Posterior cingulate gyrus (tissue), 11 donors: ENCODE results near the gene TEX35.
"Not testable (repeated sequence)": the region's sequence is repeated elsewhere in the genome, so short reads cannot be mapped to it uniquely, and the experiment has no call there.

Experiments
- DNase-seq, 10 donors: peaks; one replicate each; pipeline versions ENCODE4 v3.0.0 to v3.0.0-alpha.2; 2020 to 2021; ENCODE audit warnings: mixed read lengths in 3 of 10
- intact Hi-C: fragments of 100-400 bp; cut with DNase I; formaldehyde crosslinking; loops from one replicate; pipeline ENCODE4 v1.15.1; 2023

The TEX35 gene

GRCh38 chr1:178493301-178493741 is 19.6 kb upstream of the TEX35 start:
- intact Hi-C loops, result no loop called here
- DNase-seq, result peak in 1 of 10 donors; percentile 55

DNA sequence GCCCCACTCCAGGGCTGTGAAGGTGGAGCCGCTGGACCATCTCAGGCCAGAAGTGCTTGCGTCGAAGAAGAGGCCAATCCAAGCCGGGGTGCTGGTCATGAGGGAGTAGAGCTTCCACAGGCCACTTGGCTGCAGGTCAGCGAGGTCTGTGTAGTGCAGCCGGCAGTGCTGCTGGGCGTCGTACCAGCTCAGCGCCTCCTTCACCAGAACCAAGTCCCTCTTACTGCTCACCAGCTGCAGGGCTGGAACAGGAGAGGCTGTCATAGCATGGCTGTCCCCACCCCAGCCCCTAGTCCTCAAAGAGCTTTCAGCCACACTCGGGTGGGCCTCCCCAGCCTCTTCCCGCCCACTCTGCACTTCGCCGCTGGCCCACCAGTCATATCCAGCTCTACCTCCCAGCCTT is 18.3 kb upstream of the TEX35 start:
- intact Hi-C loops, result no loop called here
- peak in 1 of 10 donors; percentile 61 for DNase-seq

DNA sequence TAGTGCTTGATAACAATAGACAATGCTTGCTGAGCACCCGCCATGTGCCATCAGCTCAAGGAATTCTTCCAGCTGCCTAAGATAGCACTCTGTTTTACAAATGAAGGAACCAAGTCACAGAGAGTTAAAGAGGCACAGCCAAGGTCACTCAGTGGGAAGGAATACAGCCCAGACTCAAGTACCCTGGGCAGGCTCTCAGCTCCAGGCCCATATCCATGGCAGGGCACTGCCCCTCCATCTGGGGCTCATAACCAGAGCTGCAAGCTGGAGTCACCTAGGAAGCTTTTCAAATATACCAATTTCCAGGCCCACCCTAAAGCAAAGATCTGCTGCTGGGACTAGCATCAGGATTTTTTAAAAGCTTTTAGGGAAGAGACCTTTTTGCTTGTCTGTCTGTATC is 17.8 kb upstream of the TEX35 start:
- intact Hi-C loops, result no loop called here

GRCh38 chr1:178495741-178496409 is 17.0 kb upstream of the TEX35 start:
- DNase-seq, result peak in 1 of 10 donors; percentile 58
- intact Hi-C loops, result no loop called here

More for the DNA sequence above, 17.8 kb upstream of the TEX35 start:
- peak in 1 of 10 donors; percentile 62 for DNase-seq

DNA sequence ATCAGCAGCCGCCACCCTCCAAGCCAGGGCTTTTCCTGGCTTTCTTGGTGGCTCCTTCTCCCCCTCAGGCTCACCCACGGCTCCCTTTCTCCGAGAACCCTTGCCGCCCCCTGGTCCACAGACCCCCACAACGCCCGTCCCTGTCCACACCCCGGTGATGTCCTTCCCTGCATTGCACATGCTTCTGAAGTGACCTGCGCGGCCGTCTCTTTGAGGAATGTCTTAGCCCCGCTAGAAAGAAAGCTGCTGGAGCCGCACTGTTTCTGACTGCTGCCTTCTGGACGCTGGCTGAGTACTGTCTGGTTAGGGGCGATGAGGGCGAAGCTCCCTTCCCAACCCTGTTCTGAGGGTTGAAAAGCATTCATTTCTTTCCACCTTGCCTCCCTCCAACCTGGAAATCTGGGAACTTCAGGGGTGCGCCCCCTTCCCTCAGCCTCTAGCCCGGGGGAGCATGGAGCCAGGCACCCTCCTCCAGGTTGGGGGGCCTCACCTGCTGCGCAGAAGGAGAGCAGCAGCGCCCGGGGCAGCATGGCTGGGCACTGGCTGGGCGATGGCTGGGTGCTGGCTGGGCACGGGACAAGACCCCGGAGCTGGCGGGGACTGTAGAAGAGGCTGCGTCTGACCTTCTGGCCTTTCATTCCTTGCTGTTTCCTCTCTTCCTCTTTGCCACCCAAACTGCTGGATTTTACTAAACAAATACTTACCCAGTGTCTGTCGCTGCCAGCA is 16.3 kb upstream of the TEX35 start, which contains the start of gene CLEC20A:
CLEC20A (minus strand) TSS at position 555 of the 726 bp plus-strand sequence; CDS start at position 530, 25 bp downstream.
- peak in 1 of 10 donors; percentile 78 for DNase-seq

GRCh38 chr1:178497903-178498478 is 14.9 kb upstream of the TEX35 start:
- peak in 1 of 10 donors; percentile 21 for DNase-seq
- intact Hi-C loops, result no loop called here

More for the DNA sequence above, 16.3 kb upstream of the TEX35 start, which contains the start of gene CLEC20A:
- intact Hi-C loops, result no loop called here

DNA sequence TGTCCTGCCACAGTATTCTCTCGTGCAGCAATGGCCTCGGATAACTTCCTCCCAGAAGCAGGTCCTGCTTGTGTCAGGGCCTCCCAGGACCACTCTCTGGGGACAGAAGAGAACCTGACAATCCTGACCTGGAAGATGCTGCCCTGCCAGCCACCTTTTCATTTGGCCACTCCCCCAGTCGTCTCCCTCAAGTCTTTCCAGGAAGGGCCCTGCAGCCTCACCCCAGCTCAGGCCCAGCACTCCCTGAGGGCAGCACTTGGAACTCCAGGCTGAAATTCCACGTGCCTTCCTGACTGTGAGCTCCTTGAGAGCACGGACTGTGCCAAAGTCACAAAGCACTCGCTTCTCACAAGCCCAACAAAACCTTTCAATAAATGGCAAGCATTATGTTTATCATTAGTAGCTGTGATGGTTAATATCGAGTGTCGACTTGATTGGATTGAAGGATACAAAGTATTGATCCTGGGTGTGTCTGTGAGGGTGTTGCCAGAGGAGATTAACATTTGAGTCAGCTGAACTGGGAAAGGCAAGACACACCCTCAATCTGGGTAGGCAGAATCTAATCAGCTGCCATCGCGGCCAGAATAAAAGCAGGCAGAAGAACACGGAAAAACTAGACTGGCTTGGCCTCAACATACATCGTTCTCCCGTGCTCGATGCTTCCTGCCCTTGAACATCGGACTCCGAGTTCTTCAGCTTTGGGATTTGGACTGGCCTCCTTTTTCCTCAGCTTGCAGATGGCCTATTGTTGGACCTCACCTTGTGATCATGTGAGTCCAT is 13.8 kb upstream of the TEX35 start:
- intact Hi-C loops, result no loop called here
- peak in 1 of 10 donors; percentile 70 for DNase-seq

DNA sequence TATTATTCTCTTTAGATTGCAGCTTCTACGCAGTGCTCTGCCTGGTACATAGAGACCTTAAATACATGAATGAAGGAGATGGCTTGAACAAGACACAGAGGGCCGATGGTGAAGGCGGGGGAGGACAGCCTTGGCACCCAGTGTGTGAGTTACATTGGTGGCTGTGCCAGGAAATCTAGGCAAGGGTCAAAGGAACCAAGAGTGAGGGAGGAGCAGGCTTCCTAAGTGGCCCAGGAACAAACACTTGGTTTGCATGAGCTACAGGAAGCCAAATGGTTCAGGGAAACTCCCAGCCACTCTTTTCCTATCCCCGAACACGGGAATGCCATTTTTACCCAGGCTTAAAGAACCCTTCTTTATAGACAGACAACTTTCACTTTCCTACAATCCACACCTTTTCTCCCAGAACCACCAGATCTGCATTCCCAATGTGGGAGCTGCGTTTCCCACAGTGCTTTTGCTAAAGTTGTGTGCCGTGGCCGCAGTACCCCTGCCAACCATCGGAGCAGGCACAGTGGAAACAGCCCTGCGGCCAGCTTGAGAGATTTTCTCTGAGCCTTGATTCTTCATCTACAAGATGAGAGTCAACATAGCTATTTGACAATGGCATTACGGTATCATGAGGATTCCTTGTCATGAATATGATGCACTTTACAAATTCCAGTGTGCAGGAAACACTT is 12.7 kb upstream of the TEX35 start:
- peak in 1 of 10 donors; percentile 42 for DNase-seq
- intact Hi-C loops, result loop anchor here (2.0 kb wide), 1 partner anchor 189 kb away; no protein-coding TSS in a partner anchor

DNA sequence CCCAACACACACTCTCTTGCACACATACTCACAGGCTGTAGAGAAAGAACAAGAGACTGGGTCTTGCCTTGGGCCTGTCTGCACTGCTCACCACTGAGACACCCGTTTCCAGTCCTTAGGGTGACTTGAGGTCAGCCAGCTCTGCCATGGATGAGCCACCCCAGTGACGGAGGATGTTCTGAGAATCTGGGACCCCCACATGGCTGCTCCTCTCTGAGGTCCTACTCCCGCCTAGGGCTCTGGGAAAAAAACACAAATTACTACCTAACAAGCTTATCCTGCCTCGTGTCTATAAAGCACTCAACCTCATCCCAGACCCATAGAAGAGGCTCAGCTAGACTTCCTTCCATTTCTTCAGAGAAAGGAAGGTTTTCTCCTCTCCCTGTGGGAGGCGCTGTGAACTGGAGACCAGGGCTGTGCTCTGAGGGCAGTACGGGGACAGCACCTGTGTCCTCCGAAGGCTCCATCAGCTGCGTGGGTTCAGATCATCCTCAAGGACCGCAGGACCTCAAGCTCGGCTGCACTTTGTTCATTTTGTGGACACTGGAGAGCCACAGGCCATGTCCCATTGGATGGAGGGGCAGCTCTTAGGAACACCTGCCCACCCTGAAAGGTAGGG is 11.9 kb upstream of the TEX35 start:
- intact Hi-C loops, result loop anchor here (2.0 kb wide), 1 partner anchor 190 kb away; no protein-coding TSS in a partner anchor
- peak in 1 of 10 donors; percentile 75 for DNase-seq

DNA sequence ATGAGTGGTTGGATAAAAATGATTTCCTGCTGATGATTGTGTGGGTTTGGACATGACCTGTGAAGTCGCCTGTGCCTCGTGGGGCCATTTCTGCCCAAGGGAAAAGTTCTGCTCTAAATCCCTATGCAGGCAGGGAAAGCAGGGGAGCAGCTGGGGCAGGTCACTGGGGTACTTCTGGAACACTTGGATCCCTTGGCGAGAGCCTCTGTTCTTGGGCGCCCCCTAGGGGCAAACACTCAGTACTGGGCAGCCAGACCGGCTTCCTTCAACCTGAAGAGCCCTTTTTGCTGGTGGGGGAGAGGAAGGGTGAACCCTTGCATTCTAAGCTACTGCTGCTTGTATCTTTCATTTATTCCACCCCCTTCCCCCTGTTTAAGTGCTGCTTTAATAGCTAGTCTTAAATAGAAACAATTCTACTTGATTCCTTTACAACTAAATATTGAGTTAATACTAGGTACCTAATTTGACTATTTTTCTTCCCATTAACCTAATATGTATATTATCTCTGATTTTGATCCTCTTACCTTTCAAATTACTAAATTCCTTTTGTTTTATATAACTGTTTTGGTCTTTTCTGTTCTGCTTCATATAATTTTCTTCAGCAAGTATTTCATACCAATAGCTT is 11.1 kb upstream of the TEX35 start:
- intact Hi-C loops, result loop anchor here (2.0 kb wide), 1 partner anchor 191 kb away; no protein-coding TSS in a partner anchor
- DNase-seq, result peak in 8 of 10 donors; percentile 57 to 96 (median 72)

- intact Hi-C loops, result no loop called here
- DNase-seq, result peak in 1 of 10 donors; percentile 15
Measured at GRCh38 chr1:178502330-178502714, 10.6 kb upstream of the TEX35 start.

GRCh38 chr1:178502856-178503255 is 10.1 kb upstream of the TEX35 start:
- DNase-seq, result peak in 1 of 10 donors; percentile 52
- intact Hi-C loops, result no loop called here

- peak in 1 of 10 donors; percentile 57 for DNase-seq
- intact Hi-C loops, result not testable (repeated sequence)
Measured at GRCh38 chr1:178503316-178503715, 9.6 kb upstream of the TEX35 start.

DNA sequence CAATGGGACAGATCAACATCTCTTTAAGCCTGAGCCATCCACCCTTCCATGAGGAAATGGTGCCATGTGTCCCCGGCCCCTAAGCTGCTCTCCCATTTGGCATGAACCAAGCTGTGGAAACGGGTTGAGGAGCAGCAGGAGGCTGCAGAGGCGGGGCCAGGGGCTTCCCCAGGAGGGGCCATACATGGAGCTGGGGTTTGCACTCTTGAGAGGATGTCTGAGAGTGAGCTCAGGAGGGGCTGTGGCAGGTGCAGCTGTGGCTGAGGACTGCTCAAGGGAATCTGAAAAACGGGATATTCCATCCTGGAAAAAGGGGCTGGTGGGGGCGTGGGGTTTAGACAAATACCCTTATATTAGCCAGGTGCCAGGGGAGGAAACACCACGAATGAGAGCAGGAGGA is 9.1 kb upstream of the TEX35 start:
- intact Hi-C loops, result no loop called here
- DNase-seq, result peak in 1 of 10 donors; percentile 34

GRCh38 chr1:178504286-178504685 is 8.6 kb upstream of the TEX35 start:
- intact Hi-C loops, result no loop called here
- DNase-seq, result peak in 1 of 10 donors; percentile 67

GRCh38 chr1:178506177-178506576 is 6.7 kb upstream of the TEX35 start:
- intact Hi-C loops, result no loop called here
- peak in 1 of 10 donors; percentile 49 for DNase-seq

DNA sequence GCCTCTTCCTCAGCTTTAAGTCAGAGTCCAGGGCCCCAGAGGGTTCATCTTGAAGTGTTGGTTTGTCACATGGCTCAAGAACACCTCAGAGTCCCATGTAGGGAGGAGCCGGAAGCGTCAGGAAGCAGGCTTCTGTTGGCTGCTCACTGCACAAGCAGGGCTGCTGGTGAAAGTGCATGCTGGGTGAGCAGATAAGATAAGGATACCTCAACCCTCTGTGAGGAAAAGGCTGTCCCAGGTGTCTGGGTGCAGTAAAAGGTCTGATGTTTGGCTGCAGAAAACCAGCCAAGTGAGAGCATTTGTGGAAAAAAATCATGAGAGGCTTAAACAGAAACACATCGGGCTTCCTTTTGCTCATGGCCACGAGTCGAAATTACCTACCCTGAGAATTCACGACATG is 6.2 kb upstream of the TEX35 start:
- intact Hi-C loops, result no loop called here
- peak in 1 of 10 donors; percentile 25 for DNase-seq

DNA sequence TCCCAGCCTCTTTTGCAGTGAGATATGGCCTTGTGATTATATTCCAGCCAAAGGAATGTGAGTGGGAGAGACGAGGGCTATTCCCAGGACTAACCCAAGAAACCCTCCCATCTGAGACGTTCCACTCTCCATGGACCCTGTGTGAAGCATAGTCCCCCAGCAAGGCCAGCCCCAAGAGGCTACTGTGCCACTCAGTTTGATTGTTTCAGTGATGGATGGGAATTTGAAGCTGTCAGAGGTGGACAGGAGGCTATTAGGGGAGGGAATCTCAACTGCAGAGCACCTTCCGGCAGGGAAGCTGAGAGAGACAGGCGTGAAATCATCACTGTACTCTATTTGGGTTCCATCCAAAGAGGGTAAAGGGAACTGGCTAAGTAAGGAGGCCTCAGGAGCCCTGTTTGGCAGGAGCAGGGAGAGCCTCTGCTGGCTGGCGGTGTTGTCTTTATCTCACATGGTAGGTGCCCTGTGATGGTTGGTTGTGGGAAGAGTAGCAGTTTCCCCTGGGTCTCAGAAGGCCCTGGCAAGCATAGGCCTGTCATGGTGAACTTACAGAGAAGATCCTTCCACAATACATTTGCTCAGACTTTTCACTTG is 3.4 kb upstream of the TEX35 start:
- DNase-seq, result peak in 1 of 10 donors; percentile 17
- intact Hi-C loops, result no loop called here
